HG02884 (cell line): ENCODE results near the gene ZNF217.
"Not testable (repeated sequence)": the region's sequence is repeated elsewhere in the genome, so short reads cannot be mapped to it uniquely, and the experiment has no call there.

Source experiments
- ATAC-seq: cut with Tn5 transposase; IDR thresholded peaks from one replicate; pipeline ENCODE4 v1.9.1; 2021; ENCODE audit warnings: mild to moderate bottlenecking, moderate library complexity; ENCODE audit not compliant: unreplicated experiment

Gene ZNF217

GRCh38 chr20:53569606-53570307 lies 23.9 kb downstream of the ZNF217 start:
- ATAC-seq = no peak

- ATAC-seq = no peak
Measured at GRCh38 chr20:53569005-53569404, 24.6 kb downstream of the ZNF217 start.

- no peak for ATAC-seq
Measured at GRCh38 chr20:53568351-53568750, 25.3 kb downstream of the ZNF217 start.

GRCh38 chr20:53567379-53567917 lies 26.2 kb downstream of the ZNF217 start:
- no peak for ATAC-seq

GRCh38 chr20:53566623-53567022 lies 27.0 kb downstream of the ZNF217 start:
- not testable (repeated sequence) for ATAC-seq

- ATAC-seq = no peak
Measured at GRCh38 chr20:53565254-53565653, 28.4 kb downstream of the ZNF217 start.

- not testable (repeated sequence) for ATAC-seq
Measured at GRCh38 chr20:53562104-53562764, 31.4 kb downstream of the ZNF217 start.

GRCh38 chr20:53561505-53561904 lies 32.1 kb downstream of the ZNF217 start:
- ATAC-seq = no peak

- no peak for ATAC-seq
Measured at GRCh38 chr20:53559816-53560215, 33.8 kb downstream of the ZNF217 start.

- no peak for ATAC-seq
Measured at GRCh38 chr20:53557130-53557529, 36.5 kb downstream of the ZNF217 start.

- ATAC-seq = no peak
Measured at GRCh38 chr20:53556267-53556897, 37.3 kb downstream of the ZNF217 start.

GRCh38 chr20:53555816-53556215 lies 37.8 kb downstream of the ZNF217 start:
- ATAC-seq = no peak

GRCh38 chr20:53555081-53555480 lies 38.6 kb downstream of the ZNF217 start:
- no peak for ATAC-seq

GRCh38 chr20:53552572-53552893 lies 41.1 kb downstream of the ZNF217 start:
- ATAC-seq = not testable (repeated sequence)

- not testable (repeated sequence) for ATAC-seq
Measured at GRCh38 chr20:53551719-53552571, 41.7 kb downstream of the ZNF217 start.

- no peak for ATAC-seq
Measured at GRCh38 chr20:53550280-53551187, 43.1 kb downstream of the ZNF217 start.

- ATAC-seq = no peak
Measured at GRCh38 chr20:53547664-53548239, 45.9 kb downstream of the ZNF217 start.

- ATAC-seq = no peak
Measured at GRCh38 chr20:53539516-53539915, 54.1 kb downstream of the ZNF217 start.

GRCh38 chr20:53536382-53536781 lies 57.3 kb downstream of the ZNF217 start:
- ATAC-seq = not testable (repeated sequence)

- ATAC-seq = no peak
Measured at GRCh38 chr20:53535878-53536277, 57.8 kb downstream of the ZNF217 start.
